Astrocyte of the cerebellum (primary cell): Measurements from ENCODE around the gene CLDN6.

Source experiments
- DNase-seq: peaks from one replicate; pipeline ENCODE4 v3.0.0-alpha.2; 2011; ENCODE audit warnings: low read depth
- H3K4me3 ChIP-seq: 2 replicates; pipeline ENCODE4 v1.5.1; 2011; ENCODE audit warnings: mild to moderate bottlenecking, low read depth, low read length, moderate library complexity
- in situ Hi-C: cut with HindIII; loops from 2 replicates; pipeline ENCODE4 v1.10.0; 2017; ENCODE audit warnings: low sequenced_read_pairs
- TF ChIP-seq, protein P1 (sequence below): IDR thresholded peaks from 2 replicates; pipeline ENCODE4 v1.5.1; 2012; ENCODE audit warnings: low read length, low read depth, moderate library complexity, mild to moderate bottlenecking; ENCODE audit errors: missing control alignments

The CLDN6 gene

DNA sequence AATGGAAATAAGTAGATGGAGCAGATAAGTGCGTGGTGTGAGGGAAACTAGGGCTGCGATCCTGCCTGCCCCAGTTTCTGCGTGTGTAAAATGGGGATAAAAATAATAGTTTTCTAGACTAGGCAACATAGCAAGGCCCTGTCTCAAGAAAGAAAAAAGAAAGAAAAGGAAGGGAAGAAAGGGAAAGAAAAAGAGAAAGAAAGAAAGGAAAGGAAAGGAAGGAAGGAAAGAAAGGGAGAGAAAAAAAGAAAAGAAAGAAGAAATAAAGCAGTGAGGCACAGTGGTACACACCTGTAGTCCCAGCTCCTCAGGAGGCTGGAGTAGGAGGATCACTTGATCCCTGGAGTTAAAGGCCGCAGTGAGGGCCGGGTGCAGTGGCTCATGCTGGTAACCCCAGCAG, 35.6 kb downstream of the CLDN6 start:
- in situ Hi-C loops, result no loop called here
- TF ChIP-seq, protein P1, sequence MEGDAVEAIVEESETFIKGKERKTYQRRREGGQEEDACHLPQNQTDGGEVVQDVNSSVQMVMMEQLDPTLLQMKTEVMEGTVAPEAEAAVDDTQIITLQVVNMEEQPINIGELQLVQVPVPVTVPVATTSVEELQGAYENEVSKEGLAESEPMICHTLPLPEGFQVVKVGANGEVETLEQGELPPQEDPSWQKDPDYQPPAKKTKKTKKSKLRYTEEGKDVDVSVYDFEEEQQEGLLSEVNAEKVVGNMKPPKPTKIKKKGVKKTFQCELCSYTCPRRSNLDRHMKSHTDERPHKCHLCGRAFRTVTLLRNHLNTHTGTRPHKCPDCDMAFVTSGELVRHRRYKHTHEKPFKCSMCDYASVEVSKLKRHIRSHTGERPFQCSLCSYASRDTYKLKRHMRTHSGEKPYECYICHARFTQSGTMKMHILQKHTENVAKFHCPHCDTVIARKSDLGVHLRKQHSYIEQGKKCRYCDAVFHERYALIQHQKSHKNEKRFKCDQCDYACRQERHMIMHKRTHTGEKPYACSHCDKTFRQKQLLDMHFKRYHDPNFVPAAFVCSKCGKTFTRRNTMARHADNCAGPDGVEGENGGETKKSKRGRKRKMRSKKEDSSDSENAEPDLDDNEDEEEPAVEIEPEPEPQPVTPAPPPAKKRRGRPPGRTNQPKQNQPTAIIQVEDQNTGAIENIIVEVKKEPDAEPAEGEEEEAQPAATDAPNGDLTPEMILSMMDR, result no peak
- no peak overlapping the region for H3K4me3 ChIP-seq
- no peak for DNase-seq

DNA sequence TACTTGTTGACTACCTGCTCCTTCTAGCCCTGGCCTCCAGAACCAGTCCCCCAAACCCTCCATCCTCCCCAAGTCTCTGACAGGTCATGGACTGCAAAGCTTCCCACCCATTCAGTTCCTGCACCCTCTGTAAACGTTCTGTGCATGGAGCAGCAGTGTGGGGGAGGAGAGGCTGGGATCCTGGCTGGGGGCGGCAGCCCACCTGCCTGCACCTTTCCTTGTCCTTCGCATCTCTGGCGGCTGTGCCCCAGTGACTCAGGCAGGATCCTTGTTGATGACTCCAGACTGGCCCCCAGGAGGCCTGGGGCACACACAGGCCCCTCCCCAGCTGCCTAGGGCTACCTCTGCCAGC, 36.1 kb downstream of the CLDN6 start:
- in situ Hi-C loops, result no loop called here
- DNase-seq, result no peak
- TF ChIP-seq, protein P1, result no peak
- H3K4me3 ChIP-seq, result no peak overlapping the region

DNA sequence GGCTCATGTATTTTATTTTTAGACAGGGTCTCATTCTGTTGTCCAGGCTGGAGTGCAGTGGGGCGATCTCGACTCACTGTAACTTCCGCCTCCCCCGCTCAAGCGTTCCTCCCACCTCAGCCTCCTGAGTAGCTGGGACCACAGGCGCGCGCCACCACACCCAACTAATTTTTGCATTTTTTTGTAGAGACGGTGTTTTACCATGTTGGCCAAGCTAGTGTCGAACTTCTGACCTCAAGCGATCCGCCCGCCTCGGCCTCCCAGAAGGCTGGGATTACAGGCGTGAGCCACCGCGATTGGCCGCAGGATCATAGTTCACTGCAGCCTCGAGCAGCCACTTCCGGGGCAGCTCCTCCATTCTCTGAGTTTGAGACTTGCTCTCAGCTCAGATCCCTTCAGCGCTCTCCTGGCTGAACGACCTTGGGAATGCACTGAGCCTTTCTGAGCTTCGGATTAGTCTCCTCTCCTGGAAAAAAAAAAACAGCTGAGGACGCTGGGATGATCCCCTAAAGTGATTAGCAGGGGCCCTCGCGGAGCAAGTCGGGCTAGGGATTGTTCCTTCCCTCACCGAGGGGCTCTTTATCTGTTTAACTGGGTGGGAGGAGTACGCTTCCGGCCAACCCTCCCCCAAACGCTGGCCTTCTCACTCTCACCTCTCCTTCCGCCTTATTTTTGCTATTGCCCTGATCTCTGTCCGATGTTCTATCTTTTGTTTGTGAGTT, 36.6 kb downstream of the CLDN6 start:
- TF ChIP-seq, protein P1, result no peak
- DNase-seq, result no peak
- peak overlapping the region; percentile 68 for H3K4me3 ChIP-seq
- in situ Hi-C loops, result no loop called here

DNA sequence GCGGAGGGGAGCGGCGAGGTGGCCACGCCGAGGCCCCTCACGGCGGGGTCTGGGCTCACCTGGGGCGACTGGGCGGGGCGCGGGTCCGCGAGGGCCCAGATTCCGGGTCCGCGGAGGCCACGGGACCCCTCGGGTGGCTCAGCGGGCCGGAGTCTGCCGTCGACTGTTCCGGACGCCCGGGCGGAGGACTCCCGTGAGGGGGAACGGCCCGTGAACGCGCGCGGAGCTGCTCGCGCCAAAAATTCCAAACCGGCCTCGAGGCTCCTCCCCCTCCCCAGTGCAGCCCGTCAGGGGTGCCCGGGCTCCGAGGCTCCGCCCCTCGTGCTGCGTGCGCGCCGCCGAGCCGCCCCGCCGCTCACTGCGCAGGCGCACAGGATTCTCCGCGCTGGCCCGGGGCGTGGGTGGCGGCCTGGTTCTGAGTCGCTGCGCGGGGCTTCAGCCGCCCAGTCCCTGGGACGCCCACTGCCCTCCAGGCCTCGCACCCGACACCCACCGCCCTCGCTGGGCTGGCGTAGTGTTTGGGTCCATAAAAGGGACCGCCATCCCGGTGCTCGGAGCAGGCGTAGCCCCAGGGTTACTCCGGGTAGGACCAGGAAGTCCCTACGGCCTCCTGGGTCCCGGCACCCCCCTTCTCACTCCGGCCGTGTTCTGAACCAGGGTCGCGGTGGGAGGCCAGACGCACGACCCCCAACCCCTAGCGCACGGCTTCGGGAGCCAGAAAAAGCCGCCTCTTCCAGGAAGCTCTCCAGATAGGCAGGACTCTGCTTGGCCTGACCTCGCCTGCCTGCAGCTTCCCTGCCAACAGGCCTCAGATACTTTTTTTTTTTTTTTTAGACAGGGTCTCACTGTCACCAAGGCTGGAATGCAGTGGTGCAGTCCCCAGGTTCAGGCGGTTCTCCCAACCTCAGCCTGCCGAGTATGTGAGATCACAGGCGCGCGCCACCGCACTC, 37.5 kb downstream of the CLDN6 start, which contains the start of gene PKMYT1:
PKMYT1 (minus strand) TSS at position 220 of the 950 bp plus-strand sequence. CDS start 789 bp downstream, outside the sequence.
- in situ Hi-C loops, result no loop called here
- DNase-seq, result peak; percentile 34
- H3K4me3 ChIP-seq, result peak within 1 kb of the TSS; percentile 68
- TF ChIP-seq, protein P1, result no peak

DNA sequence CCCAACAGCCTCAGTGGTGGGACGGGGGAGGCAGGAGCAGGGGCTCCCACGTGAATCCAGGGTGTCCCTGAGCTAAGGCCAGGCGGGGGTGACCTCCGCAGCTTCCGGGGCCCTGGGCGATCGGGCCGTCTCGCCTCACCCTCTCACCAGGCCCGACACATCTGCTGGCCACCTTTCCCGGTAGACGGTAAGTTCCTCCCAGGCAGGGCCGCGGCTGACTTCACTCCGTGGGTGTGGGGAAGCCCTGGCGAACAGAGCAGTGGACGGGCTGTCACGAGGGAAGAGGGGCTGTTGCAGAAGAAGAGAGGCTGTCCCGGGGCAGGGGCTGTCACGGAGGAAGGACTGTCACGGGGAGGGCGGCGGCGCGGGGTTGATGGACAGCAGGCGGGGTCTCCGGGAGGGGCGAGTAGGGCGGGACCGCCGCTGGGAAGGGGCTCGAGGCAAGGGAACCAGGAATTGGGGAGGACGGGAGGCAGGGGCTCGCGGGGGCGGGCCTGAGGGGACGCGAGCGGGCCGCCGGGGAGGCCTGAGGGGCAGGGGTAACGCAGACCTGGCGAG, 38.2 kb downstream of the CLDN6 start:
- H3K4me3 ChIP-seq, result peak overlapping the region; percentile 68
- TF ChIP-seq, protein P1, result no peak
- in situ Hi-C loops, result no loop called here
- DNase-seq, result no peak

DNA sequence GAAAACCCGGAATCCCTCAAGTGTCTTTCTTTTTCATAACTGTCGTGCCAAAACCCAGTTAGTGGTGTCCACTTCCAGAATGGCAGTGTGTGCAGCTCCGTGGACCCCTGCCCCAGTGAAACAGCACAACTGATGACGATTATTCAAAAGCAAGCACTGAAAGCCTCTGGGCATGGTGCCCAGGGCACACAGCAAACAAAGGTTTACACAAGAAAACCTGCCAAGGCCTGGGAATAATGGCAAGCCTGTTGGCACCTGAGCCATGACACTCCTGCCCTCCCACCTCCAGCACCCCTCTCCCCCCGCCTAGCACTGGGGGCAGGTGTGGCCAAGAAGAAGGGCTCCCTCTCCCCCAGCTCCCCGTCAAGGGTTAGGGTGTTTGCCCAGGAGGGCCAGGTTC, 40.5 kb downstream of the CLDN6 start:
- H3K4me3 ChIP-seq, result no peak overlapping the region
- TF ChIP-seq, protein P1, result no peak
- in situ Hi-C loops, result no loop called here
- no peak for DNase-seq
